SK-N-SH (cell line): ENCODE measurements around the gene GDA. TPM values are rescaled to one million over a fixed set of nuclear protein-coding genes. Genes with fewer than 3 reads are reported as not detected.

ENCODE experiments used
- CTCF ChIA-PET: fragments of 300-600, 350-600 bp; formaldehyde crosslinking; extraction: SDS; loops from one replicate; lab custom pipeline; 2021; lab: Yijun Ruan, JAX
- POLR2A ChIA-PET: fragments of 350-600 bp; sonication (Branson Sonifier 250); formaldehyde crosslinking; extraction: SDS; loops from one replicate; lab custom pipeline; 2020; ENCODE audit warnings: antibody characterized with exemption, inconsistent platforms; lab: Yijun Ruan, JAX
- DNase-seq: peaks from one replicate; pipeline ENCODE4 v3.0.0; 2012
- H2AFZ ChIP-seq: fragments of 200-600 bp; sonication (generic); 2 replicates; pipeline ENCODE4 v1.8.1; 2016; ENCODE audit warnings: antibody characterized with exemption, mild to moderate bottlenecking, low read depth
- H3F3A ChIP-seq: fragments of 200-600 bp; sonication (generic); replicated peaks from 2 replicates; pipeline ENCODE3; 2016; ENCODE audit warnings: antibody characterized with exemption, mild to moderate bottlenecking; ENCODE audit not compliant: insufficient read depth
- H3K27ac ChIP-seq, 2 experiments: fragments of 200-500 bp in 1 of 2; fragments of 200-600 bp in 1 of 2; sonication (Bioruptor generic) in 1 of 2; sonication (generic), shearing (Covaris generic) in 1 of 2; 2 replicates each; pipeline versions ENCODE4 v1.5.1 to v1.6.1; 2014 to 2016; ENCODE audit warnings: low read depth in 2 of 2, inconsistent platforms in 1 of 2, low read length in 1 of 2, mild to moderate bottlenecking in 1 of 2, mixed read lengths in 1 of 2
- H3K27me3 ChIP-seq: fragments of 200-600 bp; sonication (generic), shearing (Covaris generic); 2 replicates; pipeline ENCODE4 v1.6.1; 2016; ENCODE audit warnings: mixed run types; ENCODE audit not compliant: insufficient read depth
- H3K36me3 ChIP-seq, 2 experiments: fragments of 200-500 bp in 1 of 2; fragments of 200-600 bp in 1 of 2; sonication (Bioruptor generic) in 1 of 2; sonication (generic) in 1 of 2; replicated peaks in 1 of 2; 2 replicates each; pipeline versions ENCODE3 to v1.5.1; 2014 to 2016; ENCODE audit warnings: low read length in 1 of 2, mild to moderate bottlenecking in 1 of 2; ENCODE audit not compliant: insufficient read depth in 2 of 2, control insufficient read depth in 1 of 2
- H3K4me1 ChIP-seq, 2 experiments: fragments of 200-500 bp in 1 of 2; fragments of 200-600 bp in 1 of 2; sonication (Bioruptor generic) in 1 of 2; sonication (generic), shearing (Covaris generic) in 1 of 2; 2 replicates each; pipeline versions ENCODE4 v1.5.1 to v1.6.1; 2014 to 2016; ENCODE audit warnings: low read depth in 1 of 2, low read length in 1 of 2, mixed run types in 1 of 2; ENCODE audit not compliant: insufficient read depth in 2 of 2, control insufficient read depth in 1 of 2
- H3K4me2 ChIP-seq: fragments of 200-600 bp; sonication (generic), shearing (Covaris generic); 2 replicates; pipeline ENCODE4 v1.6.1; 2017; ENCODE audit warnings: mixed run types
- H3K4me3 ChIP-seq, 2 experiments: fragments of 200-500 bp in 1 of 2; fragments of 200-600 bp in 1 of 2; sonication (Bioruptor generic) in 1 of 2; sonication (generic), shearing (Covaris generic) in 1 of 2; 2 replicates each; pipeline versions ENCODE4 v1.5.1 to v1.8.1; 2014 to 2016; ENCODE audit warnings: low read depth in 2 of 2, inconsistent platforms in 1 of 2, low read length in 1 of 2, mild to moderate bottlenecking in 1 of 2, mixed read lengths in 1 of 2, moderate library complexity in 1 of 2
- H3K79me2 ChIP-seq: fragments of 200-600 bp; sonication (generic); 2 replicates; pipeline ENCODE4 v1.8.1; 2017; ENCODE audit warnings: mild to moderate bottlenecking; ENCODE audit not compliant: insufficient read depth
- H3K9ac ChIP-seq: fragments of 200-600 bp; sonication (generic); 2 replicates; pipeline ENCODE4 v1.6.1; 2017; ENCODE audit warnings: mixed run types
- H3K9me2 ChIP-seq: fragments of 200-600 bp; sonication (generic); 2 replicates; pipeline ENCODE4 v1.6.1; 2017; ENCODE audit warnings: mixed run types
- H3K9me3 ChIP-seq: fragments of 200-600 bp; sonication (generic); 2 replicates; pipeline ENCODE4 v1.6.1; 2017; ENCODE audit warnings: mixed run types, mild to moderate bottlenecking, moderate library complexity
- H4K20me1 ChIP-seq: fragments of 200-600 bp; sonication (generic); 2 replicates; pipeline ENCODE4 v1.6.1; 2017; ENCODE audit warnings: mild to moderate bottlenecking, mixed run types; ENCODE audit not compliant: insufficient read depth
- CHD2 ChIP-seq: fragments of 150-350 bp; IDR thresholded peaks from 2 replicates; pipeline ENCODE4 v1.6.1; 2018; ENCODE audit warnings: low read length; ENCODE audit not compliant: partially characterized antibody
- EZH2phosphoT487 ChIP-seq: fragments of 200-600 bp; sonication (generic); IDR thresholded peaks from 2 replicates; pipeline ENCODE4 v1.6.1; 2017; ENCODE audit warnings: low read depth, mixed run types, mild to moderate bottlenecking, antibody characterized with exemption, moderate library complexity, borderline replicate concordance
- FOSL2 ChIP-seq: IDR thresholded peaks from 2 replicates; pipeline ENCODE4 v1.4.0; 2012; ENCODE audit warnings: low read depth, mild to moderate bottlenecking, moderate library complexity, borderline replicate concordance
- FOXM1 ChIP-seq: IDR thresholded peaks from 2 replicates; pipeline ENCODE4 v1.4.0; 2012; ENCODE audit warnings: low read depth, mild to moderate bottlenecking
- GABPA ChIP-seq: IDR thresholded peaks from 2 replicates; pipeline ENCODE4 v1.4.0; 2012; ENCODE audit warnings: low read depth, mild to moderate bottlenecking
- IRF3 ChIP-seq: fragments of 150-350 bp; IDR thresholded peaks from 2 replicates; pipeline ENCODE4 v1.6.1; 2016; ENCODE audit warnings: mild to moderate bottlenecking, low read depth, low read length
- MAX ChIP-seq: IDR thresholded peaks from 2 replicates; pipeline ENCODE4 v1.4.0; 2012; ENCODE audit warnings: low read depth
- MEF2A ChIP-seq: IDR thresholded peaks from 2 replicates; pipeline ENCODE4 v1.4.0; 2012; ENCODE audit warnings: low read depth, borderline replicate concordance
- MXI1 ChIP-seq: IDR thresholded peaks from 2 replicates; pipeline ENCODE4 v1.6.1; 2012; ENCODE audit warnings: mild to moderate bottlenecking, low read depth, low read length, improper control_type of control experiment
- NFIC ChIP-seq: IDR thresholded peaks from 2 replicates; pipeline ENCODE4 v1.4.0; 2012; ENCODE audit warnings: borderline replicate concordance
- POLR2AphosphoS5 ChIP-seq: IDR thresholded peaks from 2 replicates; pipeline ENCODE4 v1.6.1; 2012; ENCODE audit warnings: low read depth, low read length
- RCOR1 ChIP-seq: fragments of 150-350 bp; IDR thresholded peaks from 2 replicates; pipeline ENCODE4 v1.6.1; 2017; ENCODE audit warnings: antibody characterized with exemption, low read length
- RFX5 ChIP-seq: IDR thresholded peaks from 2 replicates; pipeline ENCODE4 v1.6.1; 2012; ENCODE audit warnings: mild to moderate bottlenecking, improper control_type of control experiment, low read length
- RXRA ChIP-seq: IDR thresholded peaks from 2 replicates; pipeline ENCODE4 v1.4.0; 2012; ENCODE audit warnings: low read depth, mild to moderate bottlenecking, borderline replicate concordance
- SIN3A ChIP-seq: IDR thresholded peaks from 2 replicates; pipeline ENCODE4 v1.6.1; 2012; ENCODE audit warnings: low read depth, mild to moderate bottlenecking, low read length, moderate library complexity, borderline replicate concordance
- YY1 ChIP-seq: IDR thresholded peaks from 2 replicates; pipeline ENCODE4 v1.4.0; 2012; ENCODE audit warnings: low read depth, mild to moderate bottlenecking
- WGBS: methylation state at CpG from one replicate; pipeline ENCODE4 v1.1.6; 2017; ENCODE audit warnings: low lambda C conversion rate; 5-methylcytosine and 5-hydroxymethylcytosine counted together
- polyA plus RNA-seq, 3 experiments: library from polyadenylated mRNA; depleted of rRNA; stranded (reverse); fragments of >200 nt; gene quantifications; 2 replicates each; pipeline ENCODE4 v1.2.3, GENCODE V29; 2012
- TF ChIP-seq, protein P1 (sequence below): IDR thresholded peaks from 2 replicates; pipeline ENCODE4 v1.4.0; 2012; ENCODE audit warnings: low read depth, borderline replicate concordance
- TF ChIP-seq, protein P2 (sequence below): IDR thresholded peaks from 2 replicates; pipeline ENCODE4; 2012

GDA gene
- polyA plus RNA-seq, 1 of the 3 experiments (the other 2 are of a cell fraction): not detected

DNA sequence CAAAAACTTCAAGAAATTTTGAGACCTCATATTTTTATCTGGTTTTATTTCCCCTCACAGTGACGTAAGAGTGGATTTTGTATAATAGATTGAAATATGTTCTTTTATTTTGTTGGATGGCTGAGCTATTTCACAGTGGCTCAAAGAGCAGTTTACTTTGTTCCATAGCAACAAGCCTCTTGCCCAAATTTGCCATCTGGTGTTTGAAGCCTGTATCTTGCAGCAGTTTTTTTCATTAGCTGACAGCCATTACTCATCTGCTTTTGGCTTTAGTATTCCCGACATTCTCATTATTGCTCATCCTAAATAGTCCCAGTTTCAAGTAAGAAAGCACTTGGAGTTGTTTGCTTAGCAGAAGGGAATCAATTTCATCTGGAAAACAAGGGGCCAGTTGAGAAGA, 36.3 kb downstream of the GDA start:
- no peaks in the 10 kb centered on the region for H4K20me1 ChIP-seq
- H3K4me3 ChIP-seq: no peak overlapping the region
- no peaks in the 10 kb centered on the region for H3K79me2 ChIP-seq
- no peaks in the 10 kb centered on the region for H3K9me3 ChIP-seq
- no peak overlapping the region for H3K27ac ChIP-seq
- no peaks in the 10 kb centered on the region for H3K4me1 ChIP-seq
- ChIA-PET POLR2A (no interaction called here), CTCF (no interaction called here)
- H3K4me2 ChIP-seq: no peak overlapping the region
- TF ChIP-seq, protein P1, sequence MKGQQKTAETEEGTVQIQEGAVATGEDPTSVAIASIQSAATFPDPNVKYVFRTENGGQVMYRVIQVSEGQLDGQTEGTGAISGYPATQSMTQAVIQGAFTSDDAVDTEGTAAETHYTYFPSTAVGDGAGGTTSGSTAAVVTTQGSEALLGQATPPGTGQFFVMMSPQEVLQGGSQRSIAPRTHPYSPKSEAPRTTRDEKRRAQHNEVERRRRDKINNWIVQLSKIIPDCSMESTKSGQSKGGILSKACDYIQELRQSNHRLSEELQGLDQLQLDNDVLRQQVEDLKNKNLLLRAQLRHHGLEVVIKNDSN: no peak
- TF ChIP-seq MXI1 (no peak), IRF3 (no peak), SIN3A (no peak), RFX5 (no peak), FOXM1 (no peak), RCOR1 (no peak), NFIC (no peak), MEF2A (no peak), FOSL2 (no peak), RXRA (no peak), YY1 (no peak), GABPA (no peak), POLR2AphosphoS5 (no peak), EZH2phosphoT487 (no peak), MAX (no peak), CHD2 (no peak)
- TF ChIP-seq, protein P2, sequence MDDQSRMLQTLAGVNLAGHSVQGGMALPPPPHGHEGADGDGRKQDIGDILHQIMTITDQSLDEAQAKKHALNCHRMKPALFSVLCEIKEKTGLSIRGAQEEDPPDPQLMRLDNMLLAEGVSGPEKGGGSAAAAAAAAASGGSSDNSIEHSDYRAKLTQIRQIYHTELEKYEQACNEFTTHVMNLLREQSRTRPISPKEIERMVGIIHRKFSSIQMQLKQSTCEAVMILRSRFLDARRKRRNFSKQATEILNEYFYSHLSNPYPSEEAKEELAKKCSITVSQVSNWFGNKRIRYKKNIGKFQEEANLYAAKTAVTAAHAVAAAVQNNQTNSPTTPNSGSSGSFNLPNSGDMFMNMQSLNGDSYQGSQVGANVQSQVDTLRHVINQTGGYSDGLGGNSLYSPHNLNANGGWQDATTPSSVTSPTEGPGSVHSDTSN: no peak
- 2% methylated on average over 2 of the region's 2 CpGs for WGBS
- H3K9ac ChIP-seq: no peak overlapping the region
- H3K27me3 ChIP-seq: no peaks in the 10 kb centered on the region
- no peak overlapping the region for H2AFZ ChIP-seq
- no peaks in the 10 kb centered on the region for H3K36me3 ChIP-seq
- no peaks in the 10 kb centered on the region for H3K9me2 ChIP-seq
- no peak for DNase-seq
- H3F3A ChIP-seq: no peaks in the 10 kb centered on the region
